Measurements from ENCODE around the gene RNU6-7.

The RNU6-7 gene

DNA sequence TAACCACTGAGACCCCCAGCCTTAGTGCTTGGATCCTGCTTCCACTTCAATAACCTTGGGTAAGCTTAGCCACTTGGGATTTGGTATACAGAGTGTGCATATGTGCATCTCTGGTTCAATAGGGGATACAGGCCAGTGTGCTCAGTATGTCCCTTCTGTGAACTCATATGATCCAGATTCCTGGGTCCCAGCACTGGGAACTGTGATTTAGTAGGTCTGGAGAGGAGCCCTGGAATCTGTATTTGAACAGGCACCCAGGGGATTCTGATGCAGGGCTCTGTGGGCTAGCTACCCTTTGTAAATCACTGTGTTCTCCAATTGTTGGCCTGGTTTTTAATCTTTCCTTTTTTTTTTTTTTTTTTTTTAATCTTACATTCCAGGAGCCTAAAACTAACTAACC lies 11.0 kb downstream of the RNU6-7 start:
- Histone ChIP-seq H3K4me3 (ENCODE audit: low read depth in 1 of 2, low read length in 1 of 2) (no peak overlapping the region), H3K4me1 (ENCODE audit: control insufficient read depth in 1 of 2, insufficient read depth in 1 of 2, low read depth in 1 of 2, low read length in 1 of 2) (no peaks in the 10 kb centered on the region)
- TF ChIP-seq, protein P1, sequence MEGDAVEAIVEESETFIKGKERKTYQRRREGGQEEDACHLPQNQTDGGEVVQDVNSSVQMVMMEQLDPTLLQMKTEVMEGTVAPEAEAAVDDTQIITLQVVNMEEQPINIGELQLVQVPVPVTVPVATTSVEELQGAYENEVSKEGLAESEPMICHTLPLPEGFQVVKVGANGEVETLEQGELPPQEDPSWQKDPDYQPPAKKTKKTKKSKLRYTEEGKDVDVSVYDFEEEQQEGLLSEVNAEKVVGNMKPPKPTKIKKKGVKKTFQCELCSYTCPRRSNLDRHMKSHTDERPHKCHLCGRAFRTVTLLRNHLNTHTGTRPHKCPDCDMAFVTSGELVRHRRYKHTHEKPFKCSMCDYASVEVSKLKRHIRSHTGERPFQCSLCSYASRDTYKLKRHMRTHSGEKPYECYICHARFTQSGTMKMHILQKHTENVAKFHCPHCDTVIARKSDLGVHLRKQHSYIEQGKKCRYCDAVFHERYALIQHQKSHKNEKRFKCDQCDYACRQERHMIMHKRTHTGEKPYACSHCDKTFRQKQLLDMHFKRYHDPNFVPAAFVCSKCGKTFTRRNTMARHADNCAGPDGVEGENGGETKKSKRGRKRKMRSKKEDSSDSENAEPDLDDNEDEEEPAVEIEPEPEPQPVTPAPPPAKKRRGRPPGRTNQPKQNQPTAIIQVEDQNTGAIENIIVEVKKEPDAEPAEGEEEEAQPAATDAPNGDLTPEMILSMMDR (IDR thresholded peaks at IDR 0.05): no peak

DNA sequence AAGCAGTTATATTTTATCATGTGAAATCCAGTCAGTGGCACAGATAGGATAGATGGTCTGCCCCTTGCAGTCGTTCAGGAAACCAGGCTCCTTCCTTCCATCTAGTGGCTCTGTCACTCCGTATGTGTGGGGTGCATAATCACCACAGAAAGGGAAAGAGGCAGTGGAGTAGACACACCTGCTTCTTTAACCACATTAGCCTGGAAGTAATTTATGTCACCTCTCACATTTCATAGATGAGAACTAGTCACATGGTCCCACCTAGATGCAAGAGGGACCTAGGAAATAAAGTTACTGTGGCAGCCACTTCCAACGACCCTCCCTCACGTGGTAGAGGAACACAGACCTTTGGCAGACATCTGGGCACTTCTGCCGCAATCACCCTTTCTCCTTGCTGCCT lies 15.5 kb downstream of the RNU6-7 start:
- Histone ChIP-seq H3K9me3 (no peaks in the 10 kb centered on the region), H3K4me3 (ENCODE audit: low read depth in 1 of 2, low read length in 1 of 2) (no peak overlapping the region), H3K27me3 (no peaks in the 10 kb centered on the region), H3K36me3 (no peaks in the 10 kb centered on the region), H3K4me1 (ENCODE audit: control insufficient read depth in 1 of 2, insufficient read depth in 1 of 2, low read depth in 1 of 2, low read length in 1 of 2) (no peaks in the 10 kb centered on the region), H3K27ac (no peak overlapping the region)
- TF ChIP-seq, protein P1 (IDR thresholded peaks at IDR 0.05): no peak

More for the DNA sequence above, 11.0 kb downstream of the RNU6-7 start:
- Histone ChIP-seq H3K27ac (no peak overlapping the region), H3K36me3 (no peaks in the 10 kb centered on the region), H3K27me3 (peaks cover 10% of the 10 kb centered on the region), H3K9me3 (no peaks in the 10 kb centered on the region)

- TF ChIP-seq, protein P1 (IDR thresholded peaks at IDR 0.05): no peak
- Histone ChIP-seq H3K27me3 (no peaks in the 10 kb centered on the region), H3K36me3 (no peaks in the 10 kb centered on the region), H3K9me3 (no peaks in the 10 kb centered on the region), H3K27ac (no peak overlapping the region), H3K4me1 (ENCODE audit: control insufficient read depth in 1 of 2, insufficient read depth in 1 of 2, low read depth in 1 of 2, low read length in 1 of 2) (no peaks in the 10 kb centered on the region), H3K4me3 (ENCODE audit: low read depth in 1 of 2, low read length in 1 of 2) (no peak overlapping the region)
These were observed 23.0 kb downstream of the RNU6-7 start for GRCh38 chr14:32224737-32225377.

GRCh38 chr14:32225378-32225920 lies 23.6 kb downstream of the RNU6-7 start:
- H3K4me1 ChIP-seq (ENCODE audit: control insufficient read depth in 1 of 2, insufficient read depth in 1 of 2, low read depth in 1 of 2, low read length in 1 of 2): no peaks in the 10 kb centered on the region
- TF ChIP-seq, protein P1 (IDR thresholded peaks at IDR 0.05): no peak
- no peaks in the 10 kb centered on the region for H3K27me3 ChIP-seq
- H3K4me3 ChIP-seq (ENCODE audit: low read depth in 1 of 2, low read length in 1 of 2): no peak overlapping the region
- no peak overlapping the region for H3K27ac ChIP-seq
- no peaks in the 10 kb centered on the region for H3K36me3 ChIP-seq
- H3K9me3 ChIP-seq: no peaks in the 10 kb centered on the region

- Histone ChIP-seq H3K36me3 (no peaks in the 10 kb centered on the region), H3K4me1 (ENCODE audit: control insufficient read depth in 1 of 2, insufficient read depth in 1 of 2, low read depth in 1 of 2, low read length in 1 of 2) (no peaks in the 10 kb centered on the region), H3K27ac (no peak overlapping the region), H3K9me3 (no peaks in the 10 kb centered on the region), H3K27me3 (no peaks in the 10 kb centered on the region), H3K4me3 (ENCODE audit: low read depth in 1 of 2, low read length in 1 of 2) (no peak overlapping the region)
- TF ChIP-seq, protein P1 (IDR thresholded peaks at IDR 0.05): no peak
These were observed 24.2 kb downstream of the RNU6-7 start for GRCh38 chr14:32226056-32226455.

All from neutrophil (primary cell).